Epithelial cell of proximal tubule (primary cell): Measurements from ENCODE around the gene FADS1. TPM values are rescaled to one million over a fixed set of nuclear protein-coding genes. Genes with fewer than 3 reads are reported as not detected.
A peak's percentile ranks its signal among the peaks of the same experiment; 100 is the strongest.

Experiments used
- DNase-seq: peaks from one replicate; pipeline ENCODE4 v3.0.0-alpha.2; 2011; ENCODE audit warnings: low read depth
- H3K4me3 ChIP-seq: 2 replicates; pipeline ENCODE4 v1.5.1; 2011; ENCODE audit warnings: low read depth, mild to moderate bottlenecking, low read length
- total RNA-seq: library from RNA; depleted of rRNA; stranded (reverse); fragments of >200 nt; gene quantifications from 2 replicates; pipeline ENCODE4 v1.2.3, GENCODE V29; 2015
- TF ChIP-seq, protein P1 (sequence below): conservative IDR thresholded peaks from 2 replicates; pipeline ENCODE4 v1.5.1; 2012; ENCODE audit warnings: low read depth, mild to moderate bottlenecking, low read length

Gene FADS1
- total RNA-seq, 1 donor from 2014 or later: 64.6 TPM

DNA sequence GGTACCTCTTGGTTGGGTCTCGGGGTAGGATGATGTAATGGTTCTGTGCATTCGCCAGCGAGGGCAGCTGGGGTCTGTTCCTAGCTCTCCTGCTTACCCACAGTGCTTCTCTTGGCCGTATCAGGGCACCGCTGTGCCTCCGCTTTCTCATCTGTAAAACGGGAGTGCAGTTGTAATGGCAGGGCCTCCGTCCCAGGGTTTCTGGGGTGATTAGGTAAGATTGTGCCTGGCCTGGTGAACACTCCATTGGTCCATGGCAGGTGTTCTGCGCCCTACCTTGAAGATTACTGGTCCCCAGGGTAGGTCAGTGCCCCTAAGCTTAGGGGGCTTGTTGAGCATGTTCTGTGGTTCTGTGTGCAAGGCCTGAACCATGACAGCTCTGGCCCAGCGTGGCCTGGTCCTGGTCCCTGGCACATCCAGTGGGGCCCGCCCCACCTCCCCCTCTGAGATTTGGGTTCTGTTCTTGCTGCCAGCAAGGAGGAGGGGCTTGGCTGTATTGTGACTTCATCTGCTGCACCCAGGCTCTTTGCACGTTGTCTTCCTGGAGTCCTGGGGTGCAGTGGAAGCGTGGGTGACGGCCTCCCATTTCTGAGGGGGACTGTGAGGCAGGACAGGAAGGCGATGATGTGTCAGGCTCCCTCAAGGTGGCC lies 59.5 kb downstream of the FADS1 start:
- H3K4me3 ChIP-seq: peak overlapping the region; percentile 36
- TF ChIP-seq, protein P1, sequence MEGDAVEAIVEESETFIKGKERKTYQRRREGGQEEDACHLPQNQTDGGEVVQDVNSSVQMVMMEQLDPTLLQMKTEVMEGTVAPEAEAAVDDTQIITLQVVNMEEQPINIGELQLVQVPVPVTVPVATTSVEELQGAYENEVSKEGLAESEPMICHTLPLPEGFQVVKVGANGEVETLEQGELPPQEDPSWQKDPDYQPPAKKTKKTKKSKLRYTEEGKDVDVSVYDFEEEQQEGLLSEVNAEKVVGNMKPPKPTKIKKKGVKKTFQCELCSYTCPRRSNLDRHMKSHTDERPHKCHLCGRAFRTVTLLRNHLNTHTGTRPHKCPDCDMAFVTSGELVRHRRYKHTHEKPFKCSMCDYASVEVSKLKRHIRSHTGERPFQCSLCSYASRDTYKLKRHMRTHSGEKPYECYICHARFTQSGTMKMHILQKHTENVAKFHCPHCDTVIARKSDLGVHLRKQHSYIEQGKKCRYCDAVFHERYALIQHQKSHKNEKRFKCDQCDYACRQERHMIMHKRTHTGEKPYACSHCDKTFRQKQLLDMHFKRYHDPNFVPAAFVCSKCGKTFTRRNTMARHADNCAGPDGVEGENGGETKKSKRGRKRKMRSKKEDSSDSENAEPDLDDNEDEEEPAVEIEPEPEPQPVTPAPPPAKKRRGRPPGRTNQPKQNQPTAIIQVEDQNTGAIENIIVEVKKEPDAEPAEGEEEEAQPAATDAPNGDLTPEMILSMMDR: no peak
- DNase-seq: no peak

DNA sequence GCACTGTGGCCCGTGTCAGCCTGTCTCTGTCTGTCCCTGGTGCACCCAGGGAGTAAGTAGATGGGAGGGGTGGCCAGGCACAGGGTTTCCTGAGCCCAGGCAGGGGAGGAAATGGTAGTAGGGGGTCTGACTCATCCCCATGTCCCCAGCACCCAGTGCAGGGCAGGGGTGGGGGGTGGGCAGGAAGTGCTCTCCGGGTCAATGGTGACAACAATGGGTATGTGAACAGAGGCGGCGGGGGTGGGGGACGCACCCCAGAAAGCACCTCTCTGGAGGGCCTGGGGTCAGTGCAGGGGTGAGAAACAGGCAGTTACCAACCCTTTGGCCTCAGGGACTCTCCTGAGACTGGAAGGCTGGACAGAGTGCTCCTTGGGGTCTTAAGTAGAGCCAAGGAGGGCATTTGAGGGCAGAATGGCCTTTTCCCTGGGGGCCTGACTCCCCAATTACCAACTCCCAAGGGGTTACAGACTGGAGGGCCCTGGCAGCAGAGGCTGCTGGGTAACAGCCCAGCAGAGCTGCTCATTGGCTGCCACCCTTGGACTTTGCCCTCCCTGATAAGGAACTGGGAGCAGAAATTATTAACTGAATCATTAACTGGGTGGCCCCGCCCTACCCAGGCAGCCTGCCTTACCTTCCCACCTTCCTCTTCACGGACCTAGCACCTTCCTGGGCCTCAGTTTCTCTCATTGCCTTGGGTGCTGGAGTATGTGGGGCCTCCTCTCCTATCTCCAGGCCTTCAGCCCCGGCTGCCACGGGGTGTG lies 60.2 kb downstream of the FADS1 start:
- TF ChIP-seq, protein P1: no peak
- no peak for DNase-seq
- peak overlapping the region; percentile 36 for H3K4me3 ChIP-seq

DNA sequence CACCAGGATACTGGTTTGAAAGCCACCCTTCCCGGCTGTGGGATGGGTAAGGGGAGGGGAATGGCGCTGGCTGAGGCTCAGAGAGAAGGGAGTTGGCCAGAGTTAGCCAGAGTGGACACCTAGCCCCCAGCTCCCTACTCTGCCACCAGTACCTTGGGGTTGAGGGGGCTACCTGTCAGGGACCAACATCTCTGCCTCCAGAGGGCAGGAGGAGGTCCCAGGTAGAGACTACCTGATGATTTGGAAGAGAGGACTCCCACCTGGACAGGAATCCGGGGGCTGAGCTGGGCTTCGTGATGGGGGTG lies 60.7 kb downstream of the FADS1 start:
- H3K4me3 ChIP-seq: peak overlapping the region; percentile 36
- TF ChIP-seq, protein P1: no peak
- no peak for DNase-seq

DNA sequence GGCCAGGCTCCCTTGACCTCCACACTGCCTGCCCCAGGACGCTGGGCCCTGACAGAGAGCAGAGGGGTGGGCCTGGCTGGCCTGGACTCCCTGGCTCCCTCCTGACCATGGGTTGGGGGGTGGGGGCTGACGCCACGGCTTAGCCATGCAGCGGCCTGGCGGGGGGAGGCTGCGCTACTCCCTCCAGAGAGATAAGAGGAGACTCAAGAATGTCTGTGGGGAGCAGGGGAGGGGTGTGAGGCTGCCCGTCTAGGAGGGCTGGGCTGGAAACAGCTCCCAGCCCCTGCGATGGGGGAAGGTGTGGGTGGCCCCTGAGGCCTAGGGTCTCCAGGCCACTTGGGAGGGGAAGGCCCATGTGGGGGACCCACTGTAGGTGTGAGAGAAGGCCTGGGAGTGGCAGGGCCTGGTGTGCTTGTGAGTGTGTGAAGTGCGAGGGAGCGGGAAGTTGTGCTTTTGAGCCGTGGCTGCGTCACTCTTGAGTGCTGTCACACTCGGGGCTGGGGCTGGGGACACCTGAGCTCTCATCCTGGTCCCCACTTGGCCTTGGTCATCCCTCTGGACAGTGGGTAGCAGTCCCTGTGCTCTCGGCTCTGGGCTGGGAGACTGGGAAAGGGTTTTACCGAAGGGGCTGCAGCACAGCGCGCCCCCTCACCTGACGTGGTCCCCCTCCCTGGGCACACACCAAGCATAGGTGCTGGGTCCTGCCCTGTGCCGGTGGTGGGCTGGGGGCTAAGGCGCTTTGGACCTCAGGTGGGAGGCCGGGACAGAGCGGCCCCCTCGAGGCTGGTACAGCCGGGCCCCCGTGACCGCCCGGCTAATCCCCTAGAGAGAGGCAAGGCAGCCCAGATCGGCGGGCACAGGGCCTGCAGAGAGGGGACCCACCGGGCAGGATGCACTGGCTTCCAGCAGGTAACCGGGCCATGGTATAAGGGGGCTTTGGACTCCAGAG lies 62.0 kb downstream of the FADS1 start:
- no peak for DNase-seq
- TF ChIP-seq, protein P1: no peak
- no peak overlapping the region for H3K4me3 ChIP-seq

DNA sequence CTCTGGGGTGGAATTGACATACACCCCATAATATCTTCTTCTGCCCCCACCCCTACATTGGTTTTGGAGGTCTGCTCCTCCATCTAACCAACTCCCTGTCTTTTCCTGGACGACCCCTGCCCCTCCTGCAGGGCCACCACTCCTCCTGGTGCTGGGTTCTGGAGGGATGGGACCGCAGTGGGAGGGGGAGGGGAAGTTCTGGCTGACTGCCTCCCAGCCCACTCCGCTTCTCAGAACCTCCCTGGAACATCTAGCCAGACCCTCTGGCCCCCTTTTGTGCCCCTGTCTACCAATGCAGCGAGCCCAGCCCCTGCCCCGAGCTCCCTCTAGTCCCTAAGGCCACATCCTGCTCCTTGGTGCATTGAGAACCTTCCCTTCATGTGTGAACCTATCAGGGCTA lies 63.1 kb downstream of the FADS1 start:
- no peak for DNase-seq
- peak overlapping the region; percentile 86 for H3K4me3 ChIP-seq
- TF ChIP-seq, protein P1: no peak

DNA sequence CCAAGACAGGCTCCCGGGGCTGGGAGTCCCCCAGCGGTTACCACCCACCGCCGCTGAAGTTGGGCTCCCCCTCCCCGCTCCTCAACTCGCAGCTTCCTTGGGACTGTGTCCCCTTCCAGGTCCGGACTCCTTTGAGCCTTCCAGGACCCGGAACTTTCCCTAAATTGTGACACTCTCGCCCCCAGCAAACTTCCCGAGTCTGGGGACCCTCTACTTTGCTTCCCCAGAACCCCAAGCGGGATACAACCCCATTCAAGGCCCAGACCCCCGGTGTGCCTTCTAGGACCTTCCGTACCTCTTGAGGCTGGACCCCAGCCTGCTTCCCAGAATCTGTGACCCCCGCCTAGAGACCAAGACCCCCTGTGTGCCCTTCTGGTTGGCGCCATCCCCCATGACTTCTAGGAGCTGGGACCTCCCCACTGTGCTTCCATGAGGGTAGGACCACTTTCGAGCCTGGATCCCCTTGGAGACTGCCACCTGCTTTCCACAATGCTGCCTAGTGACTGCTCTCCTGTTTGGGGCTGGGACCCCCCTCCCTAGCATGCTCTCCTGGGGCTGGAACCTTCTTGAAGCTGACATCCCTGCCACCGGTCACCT lies 63.8 kb downstream of the FADS1 start:
- TF ChIP-seq, protein P1: no peak
- DNase-seq: no peak
- H3K4me3 ChIP-seq: peak overlapping the region; percentile 86
